OCI-LY1 (cell line): Measurements from ENCODE around the gene IRX4.

ENCODE experiments used
- CTCF ChIP-seq: fragments of 200-600 bp; sonication (generic), shearing (Covaris generic); IDR thresholded peaks from 2 replicates; pipeline ENCODE4 v1.5.1; 2017; ENCODE audit warnings: mild to moderate bottlenecking, antibody characterized with exemption, low read length, moderate library complexity, mixed read lengths
- EZH2 ChIP-seq: fragments of 200-600 bp; sonication (generic), shearing (Covaris generic); IDR thresholded peaks from 2 replicates; pipeline ENCODE4 v1.8.0; 2017; ENCODE audit warnings: borderline replicate concordance, mixed run types, mild to moderate bottlenecking, antibody characterized with exemption, low read length, moderate library complexity, mixed read lengths

DNA sequence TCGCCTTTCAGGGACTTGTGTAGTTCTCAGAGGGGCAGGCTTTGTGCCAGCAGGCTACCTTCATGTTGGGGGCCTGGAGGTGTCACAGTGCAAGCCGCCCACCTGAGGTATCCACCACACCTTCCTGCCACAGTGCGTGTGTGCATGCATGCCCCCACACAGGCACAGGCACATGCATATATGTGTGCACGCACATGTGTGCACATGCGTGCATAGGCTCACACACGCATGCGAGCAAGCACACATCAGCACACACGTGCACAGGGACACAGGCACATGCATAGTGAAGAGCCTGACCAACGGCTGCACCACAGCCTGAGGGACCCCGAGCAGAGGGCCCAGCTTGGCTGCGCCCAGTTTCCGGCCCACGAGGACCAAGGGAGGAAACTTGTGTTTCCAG lies 36.1 kb downstream of the IRX4 start:
- no peak for TF ChIP-seq CTCF
- no peak for TF ChIP-seq EZH2
